ENCODE results near the gene ATP2B1. TPM values are rescaled to one million over a fixed set of nuclear protein-coding genes. Genes with fewer than 3 reads are reported as not detected.
A peak's percentile ranks its signal among the peaks of the same experiment; 100 is the strongest.

The ATP2B1 gene
- total and polyA plus RNA-seq, 7 donors, result 14.3 to 54.0 (median 30.1) TPM

DNA sequence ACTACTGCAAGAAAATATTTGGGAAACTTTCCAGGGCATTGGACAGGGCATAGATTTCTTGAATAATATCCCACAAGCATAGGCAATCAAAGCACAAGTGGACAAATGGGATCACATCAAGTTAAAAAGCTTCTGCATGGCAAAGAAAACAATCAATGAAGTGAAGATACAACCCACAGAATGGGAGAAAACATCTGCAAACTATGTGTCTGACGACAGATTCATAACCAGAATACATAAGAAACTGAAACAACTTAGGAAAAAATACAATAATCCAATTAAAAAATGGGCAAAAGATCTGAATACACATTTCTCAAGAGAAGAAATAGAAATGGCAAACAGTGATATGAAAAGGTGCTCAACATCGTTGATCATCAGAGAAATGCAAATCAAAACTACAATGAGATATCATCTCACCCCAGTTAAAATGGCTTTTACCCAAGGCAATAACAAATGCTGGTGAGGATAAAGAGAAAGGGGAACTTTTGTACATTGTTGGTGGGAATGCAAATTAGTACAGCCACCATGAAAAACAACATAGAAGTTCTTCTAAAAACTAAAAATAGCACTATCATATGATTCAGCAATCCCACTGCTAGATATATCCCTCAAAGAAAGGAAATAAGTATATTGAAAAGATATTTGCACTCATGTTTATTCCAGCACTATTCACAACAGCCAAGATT, 33.8 kb upstream of the ATP2B1 start:
- H3K9me3 ChIP-seq, result peaks cover 10% of the 10 kb centered on the region

DNA sequence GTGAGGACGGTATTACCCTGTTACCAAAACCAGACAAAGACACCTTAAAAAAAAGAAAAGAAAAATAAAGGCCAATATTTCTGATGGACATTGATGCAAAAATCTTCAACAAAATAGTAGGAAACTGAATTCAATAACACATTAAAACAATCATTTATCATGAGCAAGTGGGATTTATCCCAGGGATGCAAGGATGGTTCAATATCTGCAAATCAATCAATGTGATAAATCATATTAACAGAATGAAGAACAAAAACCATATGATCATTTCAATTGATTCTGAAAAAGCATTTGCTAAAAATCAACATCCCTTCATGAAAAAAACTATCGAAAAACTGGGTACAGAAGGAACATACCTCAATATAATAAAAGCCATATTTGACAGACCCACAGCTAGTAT, 32.3 kb upstream of the ATP2B1 start:
- ATAC-seq, result no peak
- Histone ChIP-seq H3K9me3 (peaks cover 10% of the 10 kb centered on the region), H3K36me3 (ENCODE audit: insufficient read depth in 1 of 2, low read depth in 1 of 2) (no peaks in the 10 kb centered on the region), H3K4me1 (no peaks in the 10 kb centered on the region), H3K4me3 (no peak overlapping the region), H3K27me3 (ENCODE audit: insufficient read depth in 3 of 3, low read length in 2 of 3) (no peaks in the 10 kb centered on the region), H3K27ac (no peak overlapping the region)
- TF ChIP-seq CTCF (IDR thresholded peaks at IDR 0.05), result no peak
- intact Hi-C loops (cut with DNase I), result no loop called here
- WGBS, 3 donors, result 97 to 100% (median 99%) methylated on average over 2 of the region's 2 CpGs
- DNase-seq, result no peak

More for the DNA sequence above, 33.8 kb upstream of the ATP2B1 start:
- no peak for TF ChIP-seq CTCF (IDR thresholded peaks at IDR 0.05)
- no peaks in the 10 kb centered on the region for H3K4me1 ChIP-seq
- intact Hi-C loops (cut with DNase I), result no loop called here
- ATAC-seq (no peak), DNase-seq (no peak)
- H3K27me3 ChIP-seq (ENCODE audit: insufficient read depth in 3 of 3, low read length in 2 of 3), result no peaks in the 10 kb centered on the region
- WGBS, 3 donors, result 70 to 92% (median 92%) methylated on average over 2 of the region's 2 CpGs
- H3K4me3 ChIP-seq, result no peak overlapping the region
- H3K27ac ChIP-seq, result no peak overlapping the region
- H3K36me3 ChIP-seq (ENCODE audit: insufficient read depth in 1 of 2, low read depth in 1 of 2), result no peaks in the 10 kb centered on the region

GRCh38 chr12:89736995-89737394, 28.4 kb upstream of the ATP2B1 start:
- Histone ChIP-seq H3K9me3 (peaks cover 10% of the 10 kb centered on the region), H3K27me3 (ENCODE audit: insufficient read depth in 3 of 3, low read length in 2 of 3) (no peaks in the 10 kb centered on the region), H3K4me3 (no peak overlapping the region), H3K4me1 (no peaks in the 10 kb centered on the region), H3K27ac (no peak overlapping the region), H3K36me3 (ENCODE audit: insufficient read depth in 1 of 2, low read depth in 1 of 2) (no peaks in the 10 kb centered on the region)
- 72 to 88% (median 84%) methylated on average over 1 of the region's 1 CpG for WGBS, 3 donors
- intact Hi-C loops (cut with DNase I), result no loop called here
- no peak for TF ChIP-seq CTCF (IDR thresholded peaks at IDR 0.05)
- no peak for DNase-seq
- no peak for ATAC-seq

GRCh38 chr12:89733579-89734201, 25.1 kb upstream of the ATP2B1 start:
- 79 to 83% (median 81%) methylated on average over 5 of the region's 5 CpGs for WGBS, 3 donors
- H3K9me3 ChIP-seq, result no peaks in the 10 kb centered on the region
- no peak overlapping the region for H3K27ac ChIP-seq
- peak in 1 of 4 donors; percentile 24 for ATAC-seq
- H3K4me1 ChIP-seq, result no peaks in the 10 kb centered on the region
- H3K27me3 ChIP-seq (ENCODE audit: insufficient read depth in 3 of 3, low read length in 2 of 3), result no peaks in the 10 kb centered on the region
- no peak overlapping the region for H3K4me3 ChIP-seq
- DNase-seq, result no peak
- no peak for TF ChIP-seq CTCF (IDR thresholded peaks at IDR 0.05)
- no peaks in the 10 kb centered on the region for H3K36me3 ChIP-seq (ENCODE audit: insufficient read depth in 1 of 2, low read depth in 1 of 2)
- intact Hi-C loops (cut with DNase I), result no loop called here

Measured in psoas muscle (tissue), 8 donors.